ENCODE data around the gene SLC35G1.

SLC35G1 gene

GRCh38 chr10:93951905-93952304, 58.1 kb downstream of the SLC35G1 start:
- DNase-seq (ENCODE audit: low read depth in 2 of 2): no peak
